ENCODE results near the gene MTCP1.

The MTCP1 gene, protein sequence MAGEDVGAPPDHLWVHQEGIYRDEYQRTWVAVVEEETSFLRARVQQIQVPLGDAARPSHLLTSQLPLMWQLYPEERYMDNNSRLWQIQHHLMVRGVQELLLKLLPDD

GRCh38 chrX:155070975-155071693, at the start of gene MTCP1, which contains the start of the genes BRCC3 and CMC4:
MTCP1 (minus strand) TSS chrX:155071136; CDS start chrX:155066010, 5,126 bp downstream.
BRCC3 (plus strand) TSS chrX:155071508; CDS start chrX:155071528, 20 bp downstream.
CMC4 (minus strand) TSS chrX:155071136; CDS start chrX:155064023, 7,113 bp downstream.
- peak; percentile 84 for DNase-seq

- DNase-seq, result no peak
Measured at GRCh38 chrX:155115174-155115819, 44.4 kb upstream of the MTCP1 start.

GRCh38 chrX:155113097-155113496, 42.2 kb upstream of the MTCP1 start:
- no peak for DNase-seq

GRCh38 chrX:155112171-155112570, 41.2 kb upstream of the MTCP1 start:
- no peak for DNase-seq

DNA sequence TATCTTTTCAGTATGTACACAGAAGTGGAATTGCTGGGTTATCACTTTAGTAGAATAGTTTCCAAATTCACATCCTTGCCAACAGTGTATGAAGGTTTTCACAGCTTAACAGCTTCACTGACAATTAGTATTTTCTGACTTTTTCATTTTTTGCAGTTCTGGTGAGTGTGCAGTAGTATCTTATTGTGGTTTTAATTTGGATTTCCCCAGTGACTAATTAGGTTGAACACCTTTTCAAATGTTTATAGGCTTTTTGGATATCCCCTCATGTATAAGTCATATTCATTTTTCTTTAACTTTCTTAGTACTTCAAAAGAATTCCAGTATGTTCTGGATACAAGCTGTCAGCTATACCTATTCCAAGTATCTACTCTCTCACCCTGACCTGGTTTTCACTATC, 37.5 kb upstream of the MTCP1 start:
- DNase-seq, result no peak

- no peak for DNase-seq
Measured at GRCh38 chrX:155105919-155106318, 35.0 kb upstream of the MTCP1 start.

GRCh38 chrX:155094468-155095061, 23.6 kb upstream of the MTCP1 start:
- DNase-seq, result no peak

- no peak for DNase-seq
Measured at GRCh38 chrX:155086961-155087735, 16.2 kb upstream of the MTCP1 start.

DNA sequence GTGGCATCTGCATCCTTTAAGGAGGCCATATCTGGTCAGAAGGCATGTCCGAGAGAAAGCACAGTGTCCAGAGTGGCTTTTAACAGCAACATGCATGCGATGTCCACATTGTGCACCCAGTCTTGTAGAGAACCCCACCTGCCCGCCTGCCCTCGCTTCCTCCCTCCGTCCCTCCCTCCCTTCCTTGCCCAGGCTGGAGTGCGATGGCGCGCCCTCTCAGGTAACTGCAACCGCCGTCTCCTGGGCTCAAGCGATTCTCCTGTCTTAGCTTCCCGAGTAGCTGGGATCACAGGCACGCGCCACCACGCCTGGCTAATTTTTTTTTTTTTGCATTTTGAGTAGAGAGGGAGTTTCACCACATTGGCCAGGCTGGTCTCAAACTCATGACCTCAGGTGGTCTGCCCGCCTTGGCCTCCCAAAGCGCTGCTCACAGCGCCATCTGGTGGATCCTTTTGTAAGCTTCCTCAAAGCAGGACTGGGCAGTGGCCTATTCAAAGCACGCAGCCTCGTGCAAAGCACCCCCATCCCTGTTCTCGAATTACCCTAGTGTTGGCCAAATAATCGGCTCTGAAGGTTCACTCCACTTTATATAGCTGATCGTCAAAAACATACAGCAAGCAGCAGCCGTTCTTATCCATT, 15.4 kb upstream of the MTCP1 start:
- peak; percentile 56 for DNase-seq

DNA sequence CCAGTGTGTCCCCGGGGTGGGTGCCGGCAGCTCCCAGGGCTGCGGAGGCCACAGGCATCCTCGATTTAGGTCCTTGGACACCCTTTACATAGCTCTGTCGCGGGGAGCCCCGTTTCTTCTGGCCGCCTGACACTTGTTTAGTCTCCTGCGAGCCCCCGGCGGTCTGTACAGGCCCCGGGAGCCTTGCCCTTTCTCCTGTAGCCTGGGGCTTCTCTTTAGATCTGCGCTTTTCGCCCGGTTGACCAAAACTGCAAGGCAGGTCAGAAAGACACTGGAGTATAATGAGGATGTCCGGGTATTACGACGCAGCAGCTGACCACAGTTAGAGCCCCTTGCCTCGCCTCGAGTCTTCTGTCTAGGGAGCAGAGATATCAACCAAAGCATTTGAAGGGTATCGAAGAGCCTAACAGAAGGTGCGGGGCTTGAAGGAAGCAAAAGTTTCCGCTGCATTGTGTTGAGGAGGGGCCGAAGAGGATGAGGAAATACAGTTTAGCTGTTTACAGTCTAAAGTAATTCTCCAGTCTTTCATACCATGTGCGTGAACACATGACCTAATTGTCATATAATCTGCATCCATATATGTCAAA, 851 bp upstream of the MTCP1 start:
- no peak for DNase-seq

GRCh38 chrX:155070663-155070974, 317 bp downstream of the MTCP1 start:
- no peak for DNase-seq

- no peak for DNase-seq
Measured at GRCh38 chrX:155070038-155070437, 898 bp downstream of the MTCP1 start.

DNA sequence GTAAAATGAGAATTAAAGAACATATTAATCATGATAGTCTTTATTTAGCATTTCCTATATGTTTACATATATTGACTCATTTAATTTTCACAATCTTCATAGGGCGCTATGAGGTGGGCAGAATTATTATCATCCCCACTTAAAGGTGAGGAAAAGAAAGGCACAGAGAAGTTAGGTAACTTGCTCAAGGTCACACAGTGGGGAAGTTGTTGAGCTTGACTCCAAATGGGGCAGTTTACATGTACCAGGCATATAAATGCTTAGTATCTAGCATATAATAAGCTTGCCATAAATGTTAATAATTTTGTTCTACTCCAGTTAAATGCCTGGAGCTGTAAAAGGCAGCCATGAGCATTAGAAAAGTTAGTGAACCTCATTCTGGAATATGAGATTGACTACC, 1.5 kb downstream of the MTCP1 start:
- DNase-seq, result no peak

- no peak for DNase-seq
Measured at GRCh38 chrX:155068165-155068564, 2.8 kb downstream of the MTCP1 start.

DNA sequence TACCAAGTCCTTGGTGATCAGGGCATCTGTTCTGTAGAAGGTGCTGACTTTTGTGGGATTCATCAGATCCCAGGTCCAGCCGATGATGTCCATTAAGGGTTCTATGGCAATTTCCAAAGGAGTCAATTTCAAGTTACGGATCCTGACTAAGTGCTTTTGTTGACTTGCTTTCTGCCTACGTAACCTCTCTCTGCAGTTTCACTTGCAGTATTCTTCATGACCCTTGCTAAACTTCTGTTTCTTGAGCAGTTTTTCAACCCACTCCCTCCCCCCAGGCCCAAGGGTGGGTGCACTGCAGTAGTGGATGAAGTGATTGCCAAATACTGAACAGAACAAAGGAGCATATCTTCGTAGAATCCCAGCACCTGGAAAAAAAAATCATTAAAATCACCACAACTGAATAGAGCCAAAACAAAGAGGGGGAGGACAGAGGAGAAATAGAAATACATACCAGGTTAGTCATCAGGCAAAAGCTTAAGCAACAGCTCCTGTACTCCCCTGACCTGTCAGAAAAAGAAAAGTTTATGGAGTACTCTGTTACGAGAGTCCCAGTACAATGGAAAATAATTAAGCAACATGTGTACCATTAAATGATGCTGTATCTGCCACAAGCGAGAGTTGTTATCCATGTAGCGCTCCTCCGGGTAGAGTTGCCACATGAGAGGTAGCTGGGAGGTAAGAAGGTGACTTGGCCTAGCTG, 5.8 kb downstream of the MTCP1 start:
- DNase-seq, result no peak

DNA sequence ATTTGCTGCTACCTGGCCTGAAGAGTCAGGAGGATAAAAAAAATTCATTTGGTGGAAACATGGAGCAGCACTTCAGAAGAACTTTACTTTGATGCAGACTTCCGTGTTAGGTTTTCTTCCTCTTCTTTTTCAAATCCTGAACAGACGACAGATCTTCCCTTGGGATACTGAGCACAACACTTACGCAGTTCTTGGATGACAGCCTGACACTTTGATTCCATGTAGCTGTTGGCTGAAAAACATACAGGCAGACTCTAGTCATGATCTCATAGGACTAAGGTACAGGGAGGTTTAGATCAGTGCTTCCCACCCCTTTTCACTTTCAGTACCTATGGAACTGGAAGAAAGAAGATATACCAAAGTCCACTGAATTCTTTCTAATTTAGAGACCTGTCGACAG, 9.2 kb downstream of the MTCP1 start:
- DNase-seq, result no peak

GRCh38 chrX:155056877-155057792, 13.8 kb downstream of the MTCP1 start:
- peak; percentile 47 for DNase-seq

DNA sequence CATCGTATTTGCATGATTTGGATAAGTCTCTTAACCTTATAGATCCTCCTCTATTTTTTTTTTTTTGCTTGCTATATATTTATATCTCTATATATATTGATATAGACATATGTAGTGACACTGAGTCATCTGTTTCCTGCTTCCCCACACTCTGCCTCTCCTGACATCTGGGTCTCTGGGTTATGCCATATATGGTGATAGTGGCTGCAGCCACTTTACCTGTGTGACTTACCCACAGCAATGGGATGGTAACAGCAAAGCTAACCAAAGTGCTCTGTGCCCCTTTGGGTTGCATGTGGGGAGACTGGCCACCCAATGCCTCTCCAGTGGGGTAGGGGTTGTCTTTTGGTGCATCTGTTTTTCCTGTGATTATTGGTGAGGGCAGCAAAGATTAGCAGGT, 14.5 kb downstream of the MTCP1 start:
- DNase-seq, result no peak

- DNase-seq, result no peak
Measured at GRCh38 chrX:155055494-155055893, 15.4 kb downstream of the MTCP1 start.

GRCh38 chrX:155054255-155054654, 16.7 kb downstream of the MTCP1 start:
- no peak for DNase-seq
